Fibroblast of skin of right biceps (primary cell): ENCODE results near the gene CES5A.
A peak's percentile ranks its signal among the peaks of the same experiment; 100 is the strongest.
"Not testable (repeated sequence)": the region's sequence is repeated elsewhere in the genome, so short reads cannot be mapped to it uniquely, and the experiment has no call there.

Experiments used
- DNase-seq: peaks from one replicate; pipeline ENCODE4 v3.0.0-alpha.2; 2013

The CES5A gene

DNA sequence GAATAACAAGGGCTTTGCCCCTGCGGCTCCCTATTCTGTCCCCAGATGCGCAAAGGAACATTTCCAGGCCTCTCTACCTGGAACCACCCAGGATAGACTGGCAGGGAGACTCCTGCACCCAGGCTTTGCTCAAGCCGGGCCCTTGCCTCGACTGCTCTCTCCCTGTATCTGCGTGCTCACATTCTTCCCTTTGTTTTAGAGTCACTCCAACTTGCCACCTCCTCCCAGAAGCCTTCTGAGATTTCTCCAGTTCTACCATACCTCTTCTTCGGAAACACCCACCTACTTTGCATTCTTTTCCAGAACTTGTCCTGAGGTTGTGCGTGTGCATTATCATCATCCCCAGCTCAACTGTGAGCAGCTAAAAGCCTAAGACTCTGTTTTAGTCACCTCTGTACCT is 3.0 kb downstream of the CES5A start:
- DNase-seq, result no peak

GRCh38 chr16:55871411-55872038 is 3.6 kb downstream of the CES5A start:
- DNase-seq, result no peak

GRCh38 chr16:55868980-55869379 is 6.2 kb downstream of the CES5A start:
- no peak for DNase-seq

GRCh38 chr16:55868137-55868536 is 7.0 kb downstream of the CES5A start:
- no peak for DNase-seq

DNA sequence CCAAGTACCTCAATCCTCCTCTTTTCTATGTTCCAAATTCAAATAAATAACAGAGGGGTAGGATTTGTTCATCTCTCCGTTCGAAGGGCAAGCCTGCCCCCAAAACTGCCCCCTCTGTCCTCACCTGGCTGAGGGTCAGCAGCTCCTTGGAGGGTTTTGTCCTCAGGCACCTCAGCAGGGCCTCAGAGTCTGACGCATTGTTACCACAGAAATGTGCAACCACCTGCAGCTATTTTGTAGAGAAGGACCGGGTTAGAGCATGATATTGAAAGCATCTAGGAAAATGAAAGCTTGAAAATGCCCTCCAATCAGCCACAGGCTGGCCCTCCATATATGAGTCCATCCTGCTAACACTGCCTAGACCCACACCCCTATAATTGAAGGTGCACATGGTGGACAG is 13.9 kb downstream of the CES5A start:
- no peak for DNase-seq

GRCh38 chr16:55857650-55858049 is 17.5 kb downstream of the CES5A start:
- DNase-seq, result not testable (repeated sequence)

DNA sequence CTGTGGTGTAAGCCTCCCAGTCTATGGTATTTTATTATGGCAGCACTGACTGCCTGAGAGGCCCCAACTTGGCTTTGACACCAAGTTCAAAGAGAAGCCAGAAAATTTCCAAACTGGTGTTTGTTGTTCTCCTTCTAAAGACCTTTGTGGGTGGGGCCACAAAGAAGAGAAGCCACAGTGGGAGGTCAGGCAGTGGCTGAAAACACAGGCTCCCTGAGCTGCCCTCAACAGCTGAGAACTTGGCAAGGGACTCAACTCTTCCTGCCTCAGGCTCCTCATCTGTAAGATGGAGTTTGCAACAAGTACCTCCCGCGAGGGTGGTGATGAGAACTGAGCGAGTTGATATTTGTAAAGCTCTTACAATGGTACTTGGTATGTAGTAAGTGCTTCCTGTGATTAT is 18.2 kb downstream of the CES5A start:
- no peak for DNase-seq

DNA sequence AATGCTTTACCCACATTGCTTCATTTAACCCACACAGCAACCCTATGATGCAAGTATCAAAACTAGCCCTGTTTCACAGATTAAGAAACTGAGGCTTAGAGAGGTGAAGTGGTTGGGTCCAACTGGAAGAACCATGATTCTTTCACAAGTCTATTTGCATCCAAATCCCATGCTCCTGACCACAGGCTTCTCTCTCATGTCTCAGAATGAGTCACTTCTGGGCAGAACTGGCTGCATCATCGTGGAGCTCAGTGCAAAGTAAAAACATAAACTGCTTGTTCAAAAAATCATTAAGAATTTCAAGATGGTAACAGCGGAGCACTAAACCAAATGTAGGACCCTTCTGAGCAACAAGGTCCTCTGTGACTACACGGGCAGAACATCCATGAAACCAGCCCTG is 22.1 kb downstream of the CES5A start:
- peak; percentile 38 for DNase-seq

GRCh38 chr16:55849536-55849935 is 25.6 kb downstream of the CES5A start:
- no peak for DNase-seq

- DNase-seq, result peak; percentile 2
Observed at GRCh38 chr16:55846598-55847346, 28.4 kb downstream of the CES5A start.

DNA sequence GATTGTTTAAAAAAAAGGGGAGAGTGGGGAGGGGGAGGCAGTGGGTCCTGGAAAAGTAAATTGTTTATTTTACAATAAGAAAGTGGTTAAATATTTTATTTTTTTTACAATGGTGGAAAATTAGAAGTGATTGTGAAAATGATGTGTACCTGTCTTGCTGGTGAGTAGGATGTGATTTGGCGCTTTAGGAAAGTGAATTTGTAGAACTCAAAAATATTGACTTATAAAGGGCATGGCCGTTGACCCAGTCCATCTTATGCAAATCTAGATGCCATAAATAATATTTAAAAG is 32.1 kb downstream of the CES5A start:
- no peak for DNase-seq

DNA sequence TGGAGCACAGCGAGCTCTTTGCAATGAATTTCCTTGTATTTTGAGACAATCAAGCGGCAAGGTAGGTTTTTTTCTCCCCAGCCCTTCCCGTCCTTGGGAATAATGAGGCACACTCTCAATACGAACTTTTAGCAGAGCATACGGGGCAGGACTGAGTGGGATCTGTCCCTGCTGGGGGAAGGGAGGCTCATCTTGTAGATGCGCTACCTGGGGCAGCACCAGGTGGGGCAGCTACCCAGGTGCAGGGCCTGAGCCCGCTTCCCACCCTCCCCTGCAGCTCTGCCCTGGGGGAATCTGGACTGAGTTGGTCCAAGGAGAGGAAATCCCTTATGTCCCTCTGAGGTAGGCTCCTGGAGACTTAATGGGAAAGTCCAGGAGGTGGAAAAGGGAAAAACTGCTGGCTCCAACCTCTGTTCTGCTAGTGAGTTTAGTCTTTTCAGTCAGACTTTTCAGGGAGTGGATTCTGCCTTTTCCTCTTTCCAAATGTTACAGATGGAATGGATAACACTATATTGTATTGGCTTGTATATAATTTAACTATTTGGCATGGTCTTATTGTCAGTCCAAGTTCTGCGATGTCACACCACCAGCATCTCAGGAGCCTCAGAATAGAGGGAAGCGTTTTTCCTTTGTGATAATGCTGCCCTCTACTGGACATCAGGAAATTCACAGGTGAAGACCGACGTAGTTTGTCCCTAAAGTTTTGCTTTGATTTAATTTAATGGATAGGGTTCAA is 32.6 kb downstream of the CES5A start:
- DNase-seq, result peak; percentile 33

DNA sequence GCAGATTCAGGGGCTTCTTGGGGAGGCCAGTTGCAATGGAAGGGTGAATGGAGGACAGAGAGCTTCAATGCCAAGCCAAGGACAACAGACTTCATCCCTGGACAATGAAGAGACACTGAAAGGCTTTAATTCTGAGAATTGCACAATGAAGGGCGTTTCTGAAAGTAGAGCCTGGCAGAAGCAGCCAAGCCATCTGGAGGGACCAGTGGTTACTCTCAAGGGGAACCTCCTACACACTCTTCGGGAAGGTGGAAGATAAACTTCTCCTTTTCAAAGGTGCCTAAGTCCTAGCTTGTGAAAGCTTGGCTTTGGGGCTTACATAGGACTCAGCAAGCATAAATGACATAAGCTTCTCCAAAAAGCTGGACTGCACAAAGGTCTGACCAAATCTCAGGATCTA is 36.1 kb downstream of the CES5A start:
- no peak for DNase-seq

DNA sequence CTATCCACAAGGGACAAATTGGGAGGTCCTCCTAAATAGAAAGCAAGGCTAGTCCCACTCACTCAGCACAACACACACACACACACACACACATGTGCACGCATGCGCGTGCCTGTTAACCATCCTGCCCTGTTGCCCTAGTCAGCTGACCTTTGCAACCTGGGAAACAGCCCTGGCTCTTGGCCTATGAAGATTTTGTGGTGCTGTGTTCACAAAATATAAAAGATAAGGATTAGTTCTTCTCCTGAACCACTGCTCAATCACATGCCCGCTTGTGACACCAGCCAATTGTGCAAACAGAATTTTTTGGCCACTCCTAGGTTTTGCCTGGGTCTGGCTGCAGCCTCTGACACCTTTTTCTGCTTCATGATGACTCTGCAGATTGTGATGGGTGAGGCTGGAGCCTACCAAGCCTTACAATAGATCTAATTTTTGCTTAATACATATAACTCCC is 39.0 kb downstream of the CES5A start:
- DNase-seq, result no peak

GRCh38 chr16:55835581-55835980 is 39.6 kb downstream of the CES5A start:
- no peak for DNase-seq

GRCh38 chr16:55835173-55835572 is 40.0 kb downstream of the CES5A start:
- not testable (repeated sequence) for DNase-seq

GRCh38 chr16:55834049-55834448 is 41.1 kb downstream of the CES5A start:
- no peak for DNase-seq

- no peak for DNase-seq
Observed at GRCh38 chr16:55832773-55833691, 42.1 kb downstream of the CES5A start, which contains the start of gene CES1. TSS of gene CES1 (minus strand) at chr16:55833096. CDS start at chr16:55833055, 41 bp downstream.

DNA sequence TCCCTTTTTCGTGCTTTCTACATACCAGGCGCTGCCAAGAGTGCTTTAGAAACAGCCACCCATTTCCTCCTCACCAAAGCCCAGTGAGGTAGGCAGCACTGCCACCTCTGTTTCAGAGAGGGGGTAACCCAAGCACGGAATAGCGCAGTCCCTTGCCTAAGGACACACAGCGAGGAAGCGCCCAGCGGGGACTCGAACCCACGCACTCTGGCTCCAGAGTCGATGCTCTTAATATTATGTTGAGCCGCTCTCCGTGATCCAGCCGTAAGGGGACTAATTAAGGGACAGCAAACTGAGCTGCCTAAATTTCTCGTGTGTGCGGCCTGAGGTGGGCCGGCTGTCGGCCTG is 42.8 kb downstream of the CES5A start:
- DNase-seq, result no peak

- DNase-seq, result no peak
Observed at GRCh38 chr16:55830658-55831294, 44.4 kb downstream of the CES5A start.

GRCh38 chr16:55829232-55829631 is 45.9 kb downstream of the CES5A start:
- DNase-seq, result not testable (repeated sequence)

DNA sequence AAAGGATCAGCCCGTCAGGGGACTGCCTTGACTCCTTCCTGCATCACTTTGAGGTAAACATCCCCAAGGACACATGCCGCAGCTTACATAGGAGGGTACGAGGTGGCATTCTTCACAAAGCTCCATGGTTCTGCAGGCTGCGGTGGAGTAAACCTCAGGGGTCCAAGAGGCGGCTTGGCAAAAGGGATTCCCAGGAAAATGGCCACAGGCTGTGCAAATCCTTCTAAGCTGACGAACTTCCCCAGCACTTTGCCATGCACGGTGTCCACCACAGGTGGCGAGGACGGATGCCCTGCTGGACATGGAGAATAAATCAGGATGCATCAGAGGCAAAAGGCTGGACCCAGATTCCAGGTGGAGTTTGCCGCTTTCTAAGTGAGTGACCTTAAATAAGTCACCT is 46.5 kb downstream of the CES5A start:
- DNase-seq, result no peak
